Measurements from ENCODE around the gene PLBD2. TPM values are rescaled to one million over a fixed set of nuclear protein-coding genes. Genes with fewer than 3 reads are reported as not detected.

PLBD2 gene
- total and polyA plus RNA-seq, 8 donors, result 2.7 to 32.4 (median 8.2) TPM

DNA sequence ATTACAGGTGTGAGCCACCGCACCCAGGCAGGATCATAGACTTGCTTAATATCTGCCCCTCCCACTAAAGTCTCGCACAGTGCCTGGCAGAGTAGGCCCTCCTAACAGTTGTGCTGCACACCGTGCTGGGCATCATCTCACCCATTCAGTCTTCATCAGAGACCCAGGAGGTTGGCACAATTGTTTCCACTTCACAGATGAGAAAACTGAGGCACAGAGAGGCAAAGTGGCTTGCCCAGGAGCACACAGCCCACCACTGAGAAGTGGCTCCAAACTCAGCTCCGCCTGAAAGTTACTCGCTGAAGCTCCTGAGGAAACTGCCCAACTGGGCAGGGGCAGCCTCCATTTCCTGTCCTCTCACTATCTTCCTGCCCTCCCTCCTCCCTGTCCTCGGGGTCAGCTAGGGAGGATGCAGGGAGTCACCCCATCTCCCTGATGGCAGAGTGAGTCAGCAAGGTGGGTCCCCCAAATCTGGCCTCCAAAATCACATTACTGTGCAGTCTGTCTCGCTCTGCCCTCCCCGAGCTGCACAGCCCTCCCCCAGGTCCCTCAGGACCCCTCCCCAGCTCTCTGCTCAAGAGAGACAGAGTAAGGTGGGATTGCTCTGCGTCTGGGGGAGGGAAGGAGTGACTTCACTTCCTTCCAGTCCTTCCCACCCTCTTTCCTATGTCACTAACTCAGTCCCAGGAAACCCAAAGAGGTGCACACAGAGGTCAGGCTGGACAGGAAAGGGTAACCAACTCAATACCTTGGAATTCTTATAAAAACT lies 29.2 kb upstream of the PLBD2 start:
- peaks cover 10 to 61% (median 38%) of the 10 kb centered on the region in 4 donors for H3K36me3 ChIP-seq
- H3K27me3 ChIP-seq, result no peaks in the 10 kb centered on the region
- H3K4me3 ChIP-seq, result no peak overlapping the region
- TF ChIP-seq EP300 (IDR thresholded peaks at IDR 0.05) (no peak), POLR2A (IDR thresholded peaks at IDR 0.05) (no peak), POLR2AphosphoS5 (IDR thresholded peaks at IDR 0.05) (no peak)
- TF ChIP-seq, protein P1, sequence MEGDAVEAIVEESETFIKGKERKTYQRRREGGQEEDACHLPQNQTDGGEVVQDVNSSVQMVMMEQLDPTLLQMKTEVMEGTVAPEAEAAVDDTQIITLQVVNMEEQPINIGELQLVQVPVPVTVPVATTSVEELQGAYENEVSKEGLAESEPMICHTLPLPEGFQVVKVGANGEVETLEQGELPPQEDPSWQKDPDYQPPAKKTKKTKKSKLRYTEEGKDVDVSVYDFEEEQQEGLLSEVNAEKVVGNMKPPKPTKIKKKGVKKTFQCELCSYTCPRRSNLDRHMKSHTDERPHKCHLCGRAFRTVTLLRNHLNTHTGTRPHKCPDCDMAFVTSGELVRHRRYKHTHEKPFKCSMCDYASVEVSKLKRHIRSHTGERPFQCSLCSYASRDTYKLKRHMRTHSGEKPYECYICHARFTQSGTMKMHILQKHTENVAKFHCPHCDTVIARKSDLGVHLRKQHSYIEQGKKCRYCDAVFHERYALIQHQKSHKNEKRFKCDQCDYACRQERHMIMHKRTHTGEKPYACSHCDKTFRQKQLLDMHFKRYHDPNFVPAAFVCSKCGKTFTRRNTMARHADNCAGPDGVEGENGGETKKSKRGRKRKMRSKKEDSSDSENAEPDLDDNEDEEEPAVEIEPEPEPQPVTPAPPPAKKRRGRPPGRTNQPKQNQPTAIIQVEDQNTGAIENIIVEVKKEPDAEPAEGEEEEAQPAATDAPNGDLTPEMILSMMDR (IDR thresholded peaks at IDR 0.05), result no peak
- no peaks in the 10 kb centered on the region for H3K9me3 ChIP-seq
- no peak overlapping the region for H3K27ac ChIP-seq
- WGBS, 5 donors, result 86 to 93% (median 90%) methylated on average over 6 to 9 of the region's 9 CpGs
- intact Hi-C loops (cut with DNase I; ENCODE audit: low total_unique reads), result no loop called here
- no peak for DNase-seq
- H3K4me1 ChIP-seq, result peaks cover 12 to 46% (median 23%) of the 10 kb centered on the region in 4 donors

DNA sequence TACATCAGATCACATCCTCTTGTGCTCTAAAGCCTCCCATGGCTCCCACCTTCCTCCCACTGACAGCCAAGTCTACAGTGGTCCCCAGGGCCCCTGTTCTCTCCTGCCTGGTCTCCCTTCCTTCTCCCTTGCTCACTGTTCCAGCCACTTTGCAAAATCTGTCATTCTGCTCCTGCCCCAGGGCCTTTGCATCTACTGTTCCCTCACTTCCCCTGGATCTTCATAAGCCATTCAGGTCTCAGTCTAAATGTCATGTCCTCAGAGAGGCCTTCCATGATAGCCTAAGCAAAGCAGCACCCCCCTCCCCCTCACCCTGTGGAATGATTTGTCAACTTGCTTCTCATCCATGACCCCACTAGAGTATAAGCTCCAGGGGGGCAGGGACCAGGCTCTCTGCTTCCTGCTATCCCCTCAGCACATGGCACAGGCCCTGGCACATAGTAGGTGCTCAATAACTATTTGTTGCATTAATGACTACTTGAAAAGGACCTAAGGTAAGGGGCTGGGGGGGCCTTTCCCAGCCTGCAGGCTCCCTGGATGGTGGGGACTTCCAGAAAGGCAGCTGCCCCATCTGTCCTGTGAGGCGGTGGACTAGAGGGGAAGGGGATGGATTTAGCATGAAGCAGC lies 28.5 kb upstream of the PLBD2 start:
- no peak for DNase-seq
- intact Hi-C loops (cut with DNase I; ENCODE audit: low total_unique reads), result no loop called here
- H3K36me3 ChIP-seq, result peaks cover 10 to 56% (median 38%) of the 10 kb centered on the region in 4 donors
- no peak overlapping the region for H3K4me3 ChIP-seq
- peaks cover 12 to 48% (median 30%) of the 10 kb centered on the region in 4 donors for H3K4me1 ChIP-seq
- 92 to 100% (median 93%) methylated on average over 1 of the region's 1 CpG for WGBS, 5 donors
- H3K27me3 ChIP-seq, result no peaks in the 10 kb centered on the region
- H3K9me3 ChIP-seq, result no peaks in the 10 kb centered on the region
- TF ChIP-seq, protein P1 (IDR thresholded peaks at IDR 0.05), result no peak
- no peak for TF ChIP-seq POLR2A (IDR thresholded peaks at IDR 0.05)
- no peak for TF ChIP-seq EP300 (IDR thresholded peaks at IDR 0.05)
- no peak for TF ChIP-seq POLR2AphosphoS5 (IDR thresholded peaks at IDR 0.05)
- no peak overlapping the region for H3K27ac ChIP-seq

GRCh38 chr12:113330505-113330904 lies 27.9 kb upstream of the PLBD2 start:
- H3K4me3 ChIP-seq, result no peak overlapping the region
- TF ChIP-seq POLR2A (IDR thresholded peaks at IDR 0.05) (no peak), EP300 (IDR thresholded peaks at IDR 0.05) (no peak), POLR2AphosphoS5 (IDR thresholded peaks at IDR 0.05) (no peak)
- TF ChIP-seq, protein P1 (IDR thresholded peaks at IDR 0.05), result no peak
- WGBS, 5 donors, result 95 to 100% (median 96%) methylated on average over 2 of the region's 2 CpGs
- intact Hi-C loops (cut with DNase I; ENCODE audit: low total_unique reads), result no loop called here
- peaks cover 10 to 51% (median 38%) of the 10 kb centered on the region in 4 donors for H3K36me3 ChIP-seq
- DNase-seq, result no peak
- H3K27me3 ChIP-seq, result no peaks in the 10 kb centered on the region
- H3K27ac ChIP-seq, result no peak overlapping the region
- H3K9me3 ChIP-seq, result no peaks in the 10 kb centered on the region
- H3K4me1 ChIP-seq, result peaks cover 12 to 53% (median 35%) of the 10 kb centered on the region in 4 donors

DNA sequence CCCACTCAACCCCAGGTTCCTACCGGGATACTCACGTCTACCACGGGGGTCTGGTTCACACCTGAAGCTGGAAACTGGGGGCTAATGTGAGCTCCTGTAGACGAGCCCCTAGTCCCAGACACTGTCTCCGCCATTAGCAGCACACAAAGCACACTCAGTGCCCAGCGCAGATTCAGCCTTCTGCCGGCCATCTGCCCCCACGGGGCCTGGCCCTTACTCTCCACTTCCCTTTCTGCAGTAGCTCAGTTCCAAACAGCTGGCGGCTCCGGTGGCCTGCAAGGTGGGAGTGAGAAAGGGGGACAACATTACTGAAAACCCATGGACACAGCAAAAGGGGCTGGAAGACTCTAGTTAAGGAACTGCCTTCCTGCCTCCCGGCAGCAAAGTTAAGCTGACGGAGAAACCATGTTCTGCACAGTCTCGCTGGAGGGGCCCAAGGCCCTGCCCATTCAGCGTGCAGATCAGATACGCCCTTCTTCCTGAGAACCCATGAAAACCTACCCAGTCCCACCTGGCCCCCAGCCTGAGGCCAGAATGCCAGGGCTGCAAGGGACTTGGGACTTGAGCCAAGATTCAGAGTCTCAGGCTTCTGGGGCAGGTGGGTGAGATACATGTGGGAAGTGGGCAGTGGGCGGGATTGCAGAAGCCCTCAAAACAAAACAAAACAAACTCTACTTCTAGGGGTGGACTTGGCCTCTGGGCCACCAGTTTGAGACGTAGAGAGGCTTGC lies 25.5 kb upstream of the PLBD2 start:
- TF ChIP-seq POLR2AphosphoS5 (IDR thresholded peaks at IDR 0.05), result no peak
- TF ChIP-seq, protein P1 (IDR thresholded peaks at IDR 0.05), result no peak
- no peak for TF ChIP-seq EP300 (IDR thresholded peaks at IDR 0.05)
- no peaks in the 10 kb centered on the region for H3K9me3 ChIP-seq
- H3K27me3 ChIP-seq, result no peaks in the 10 kb centered on the region
- peaks cover 10 to 50% (median 38%) of the 10 kb centered on the region in 4 donors for H3K36me3 ChIP-seq
- intact Hi-C loops (cut with DNase I; ENCODE audit: low total_unique reads), result no loop called here
- peak overlapping the region; percentile 69 to 81 (median 78) for H3K4me3 ChIP-seq
- DNase-seq, result no peak
- peak overlapping the region in 2 of 5 donors; percentile 34 to 90 for H3K27ac ChIP-seq
- H3K4me1 ChIP-seq, result peaks cover 12 to 33% (median 31%) of the 10 kb centered on the region in 4 donors
- WGBS, 5 donors, result 78 to 88% (median 82%) methylated on average over 14 to 17 of the region's 17 CpGs
